ENCODE results near the gene BTF3. TPM values are rescaled to one million over a fixed set of nuclear protein-coding genes. Genes with fewer than 3 reads are reported as not detected.

The BTF3 gene
- 639 and 684 TPM in 2 replicates for total RNA-seq

GRCh38 chr5:73498057-73498992, at the start of gene BTF3:
Gene BTF3 (plus strand): TSS chr5:73498442. CDS start chr5:73498668, 226 bp downstream.

GRCh38 chr5:73448463-73449136, 49.6 kb upstream of the BTF3 start, which contains the start of gene FOXD1:
Gene FOXD1 (minus strand): TSS chr5:73448777. CDS start chr5:73448362, 415 bp downstream.

Other genes starting within 250 kb of the BTF3 start
- gene FOXD1, start 49.7 kb upstream of the BTF3 start, total RNA-seq = 3.3 and 6.6 TPM in 2 replicates
- gene ANKRA2, start 67.2 kb downstream of the BTF3 start, total RNA-seq = 10.8 and 14.9 TPM in 2 replicates
- gene UTP15, start 67.3 kb downstream of the BTF3 start, total RNA-seq = 17.7 and 19.0 TPM in 2 replicates
- gene ARHGEF28, start 127.8 kb downstream of the BTF3 start, total RNA-seq = 29.5 and 39.7 TPM in 2 replicates

Data from hair follicular keratinocyte (primary cell).